HT-29 (cell line): Measurements from ENCODE around the gene NEMF. TPM values are rescaled to one million over a fixed set of nuclear protein-coding genes. Genes with fewer than 3 reads are reported as not detected.
A peak's percentile ranks its signal among the peaks of the same experiment; 100 is the strongest.
"Not testable (repeated sequence)": the region's sequence is repeated elsewhere in the genome, so short reads cannot be mapped to it uniquely, and the experiment has no call there.

Experiments used
- DNase-seq: peaks from one replicate; pipeline ENCODE4 v3.0.0-alpha.2; 2015; ENCODE audit warnings: low spot score
- total RNA-seq: library from RNA; depleted of rRNA; stranded (reverse); fragments of >200 nt; shearing (Covaris generic); gene quantifications from 2 replicates; pipeline ENCODE4 v1.2.3, GENCODE V29; 2014

Gene NEMF
- total RNA-seq, 1 experiment from 2014 or later: 20.0 TPM

GRCh38 chr14:49849213-49849847, 3.3 kb downstream of the NEMF start:
- no peak for DNase-seq

- DNase-seq: no peak
Measured at GRCh38 chr14:49828640-49829039, 23.9 kb downstream of the NEMF start.

GRCh38 chr14:49820176-49820575, 32.4 kb downstream of the NEMF start:
- no peak for DNase-seq

- DNase-seq: no peak
Measured at GRCh38 chr14:49816844-49817243, 35.7 kb downstream of the NEMF start.

GRCh38 chr14:49816118-49816517, 36.5 kb downstream of the NEMF start:
- DNase-seq: not testable (repeated sequence)

- DNase-seq: no peak
Measured at GRCh38 chr14:49808780-49809179, 43.8 kb downstream of the NEMF start.

GRCh38 chr14:49796025-49796424, 56.6 kb downstream of the NEMF start:
- no peak for DNase-seq

- no peak for DNase-seq
Measured at GRCh38 chr14:49792618-49793017, 60.0 kb downstream of the NEMF start.

- DNase-seq: no peak
Measured at GRCh38 chr14:49786315-49786714, 66.3 kb downstream of the NEMF start.

- DNase-seq: no peak
Measured at GRCh38 chr14:49783394-49784014, 69.1 kb downstream of the NEMF start.

- not testable (repeated sequence) for DNase-seq
Measured at GRCh38 chr14:49781040-49781439, 71.5 kb downstream of the NEMF start.

GRCh38 chr14:49778421-49778820, 74.2 kb downstream of the NEMF start:
- no peak for DNase-seq

GRCh38 chr14:49774106-49774505, 78.5 kb downstream of the NEMF start:
- DNase-seq: no peak

GRCh38 chr14:49771691-49772090, 80.9 kb downstream of the NEMF start:
- not testable (repeated sequence) for DNase-seq

GRCh38 chr14:49770212-49770817, 82.3 kb downstream of the NEMF start:
- DNase-seq: peak; percentile 85

- no peak for DNase-seq
Measured at GRCh38 chr14:49769581-49770211, 82.9 kb downstream of the NEMF start.

GRCh38 chr14:49769171-49769570, 83.4 kb downstream of the NEMF start:
- peak; percentile 69 for DNase-seq

- DNase-seq: peak; percentile 57
Measured at GRCh38 chr14:49768301-49769121, 84.1 kb downstream of the NEMF start.

GRCh38 chr14:49767571-49768300, 84.9 kb downstream of the NEMF start, which contains the start of gene KLHDC2:
Gene KLHDC2 (plus strand): TSS chr14:49768153. CDS start chr14:49768469, 316 bp downstream.
- DNase-seq: peak; percentile 77

- peak; percentile 73 for DNase-seq
Measured at GRCh38 chr14:49767270-49767570, 85.4 kb downstream of the NEMF start.

GRCh38 chr14:49766839-49767238, 85.7 kb downstream of the NEMF start:
- DNase-seq: no peak
